ENCODE results near the gene CATSPERB.
"Not testable (repeated sequence)": the region's sequence is repeated elsewhere in the genome, so short reads cannot be mapped to it uniquely, and the experiment has no call there.

- not testable (repeated sequence) for TF ChIP-seq CTCF (IDR thresholded peaks at IDR 0.05; ENCODE audit: borderline replicate concordance, extremely low read depth, low read length, poor library complexity, severe bottlenecking); EZH2 (IDR thresholded peaks at IDR 0.05; ENCODE audit: borderline replicate concordance, low read depth, low read length, severe bottlenecking)
Observed at GRCh38 chr14:91593957-91594356, 137.9 kb downstream of the CATSPERB start.
